SK-N-MC (cell line): ENCODE results near the gene TXNRD2.

Source experiments
- EZH2 ChIP-seq: fragments of 200-600 bp; sonication (generic); IDR thresholded peaks from one replicate; pipeline ENCODE4 v1.6.1; 2017; ENCODE audit warnings: antibody characterized with exemption
- FOXP2 ChIP-seq: optimal IDR thresholded peaks from 2 replicates; pipeline ENCODE3; 2011; ENCODE audit warnings: mild to moderate bottlenecking, moderate library complexity; ENCODE audit not compliant: insufficient read depth; ENCODE audit errors: extremely low read length, control extremely low read depth
- POLR2AphosphoS5 ChIP-seq: IDR thresholded peaks from 2 replicates; pipeline ENCODE4 v1.6.1; 2012; ENCODE audit warnings: mild to moderate bottlenecking, low read depth, low read length, borderline replicate concordance

DNA sequence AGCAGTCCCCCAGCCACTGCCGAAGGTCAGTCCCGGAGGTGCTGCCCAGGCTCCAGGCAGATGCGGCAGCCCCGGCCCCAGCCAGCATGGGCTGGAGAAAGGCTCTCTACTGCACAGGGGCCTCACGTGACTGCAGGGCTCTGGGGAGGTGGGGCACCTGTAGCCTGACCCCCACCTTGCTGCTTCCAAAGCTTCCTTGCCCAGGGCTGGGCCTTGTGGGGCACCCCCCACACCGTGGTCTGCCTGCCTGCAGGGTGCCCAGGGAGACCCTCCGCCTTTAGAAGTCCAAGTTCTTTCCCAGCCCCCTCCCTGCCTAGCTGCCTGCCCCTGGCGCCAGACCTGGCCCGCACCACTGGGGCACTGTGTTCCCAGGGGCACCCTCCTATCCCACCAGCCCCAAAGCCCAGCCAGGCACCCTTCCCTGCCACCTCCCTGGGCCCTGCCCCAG is 28.4 kb upstream of the TXNRD2 start:
- TF ChIP-seq EZH2 (no peak), POLR2AphosphoS5 (no peak), FOXP2 (no peak)
